HL-60 (cell line): ENCODE measurements around the gene PARP15.

ENCODE experiments used
- GABPA ChIP-seq: IDR thresholded peaks from 2 replicates; pipeline ENCODE4 v1.6.1; 2012; ENCODE audit warnings: low read depth
- POLR2AphosphoS5 ChIP-seq: IDR thresholded peaks from 2 replicates; pipeline ENCODE4 v1.6.1; 2012; ENCODE audit warnings: low read depth
- TF ChIP-seq, protein P1 (sequence below): IDR thresholded peaks from one replicate; pipeline ENCODE4 v1.5.1; 2011; ENCODE audit warnings: low read length, control low read depth, inconsistent platforms; ENCODE audit not compliant: insufficient read depth

DNA sequence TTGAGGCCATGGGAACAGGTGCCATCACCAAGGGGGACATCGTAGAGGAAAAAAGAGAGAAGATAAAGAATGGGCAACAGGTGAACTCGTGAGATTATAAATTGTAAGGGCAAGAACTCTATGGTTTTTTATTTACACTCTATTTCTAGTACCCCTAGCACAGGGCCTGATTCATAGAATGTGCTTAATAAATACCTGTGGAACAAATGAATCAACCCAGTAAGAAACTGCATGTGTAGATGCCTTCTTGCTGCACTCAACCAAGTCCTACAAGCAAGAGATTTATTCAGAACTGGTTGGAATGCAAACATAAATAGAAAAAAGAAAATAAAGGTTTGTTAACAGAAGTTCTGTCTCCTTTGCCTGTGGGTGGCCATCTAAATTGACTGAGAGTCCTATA lies 44.0 kb upstream of the PARP15 start:
- TF ChIP-seq, protein P1, sequence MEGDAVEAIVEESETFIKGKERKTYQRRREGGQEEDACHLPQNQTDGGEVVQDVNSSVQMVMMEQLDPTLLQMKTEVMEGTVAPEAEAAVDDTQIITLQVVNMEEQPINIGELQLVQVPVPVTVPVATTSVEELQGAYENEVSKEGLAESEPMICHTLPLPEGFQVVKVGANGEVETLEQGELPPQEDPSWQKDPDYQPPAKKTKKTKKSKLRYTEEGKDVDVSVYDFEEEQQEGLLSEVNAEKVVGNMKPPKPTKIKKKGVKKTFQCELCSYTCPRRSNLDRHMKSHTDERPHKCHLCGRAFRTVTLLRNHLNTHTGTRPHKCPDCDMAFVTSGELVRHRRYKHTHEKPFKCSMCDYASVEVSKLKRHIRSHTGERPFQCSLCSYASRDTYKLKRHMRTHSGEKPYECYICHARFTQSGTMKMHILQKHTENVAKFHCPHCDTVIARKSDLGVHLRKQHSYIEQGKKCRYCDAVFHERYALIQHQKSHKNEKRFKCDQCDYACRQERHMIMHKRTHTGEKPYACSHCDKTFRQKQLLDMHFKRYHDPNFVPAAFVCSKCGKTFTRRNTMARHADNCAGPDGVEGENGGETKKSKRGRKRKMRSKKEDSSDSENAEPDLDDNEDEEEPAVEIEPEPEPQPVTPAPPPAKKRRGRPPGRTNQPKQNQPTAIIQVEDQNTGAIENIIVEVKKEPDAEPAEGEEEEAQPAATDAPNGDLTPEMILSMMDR, result no peak
- TF ChIP-seq GABPA, result no peak
- no peak for TF ChIP-seq POLR2AphosphoS5
